NT2/D1 (cell line): ENCODE results near the gene PPFIA2.

Experiments used
- DNase-seq: peaks from one replicate; pipeline ENCODE4 v3.0.0-alpha.2; 2011; ENCODE audit warnings: low read depth, low spot score
- H3K27me3 ChIP-seq: 2 replicates; pipeline ENCODE4 v1.6.0; 2011; ENCODE audit warnings: mild to moderate bottlenecking; ENCODE audit not compliant: insufficient read length, insufficient read depth
- H3K36me3 ChIP-seq: 2 replicates; pipeline ENCODE4 v1.6.1; 2011; ENCODE audit warnings: mild to moderate bottlenecking, low read length, mixed read lengths; ENCODE audit not compliant: insufficient read depth, insufficient read length
- H3K4me1 ChIP-seq: 2 replicates; pipeline ENCODE4 v1.5.1; 2011; ENCODE audit not compliant: insufficient read depth, insufficient read length
- H3K4me3 ChIP-seq: 2 replicates; pipeline ENCODE4 v1.5.1; 2011; ENCODE audit warnings: low read depth; ENCODE audit not compliant: insufficient read length
- H3K9ac ChIP-seq: 2 replicates; pipeline ENCODE4 v1.6.0; 2011; ENCODE audit warnings: low read depth; ENCODE audit not compliant: insufficient read length
- H3K9me3 ChIP-seq: 2 replicates; pipeline ENCODE4 v1.5.1; 2011; ENCODE audit warnings: mild to moderate bottlenecking, low read length; ENCODE audit not compliant: insufficient read depth
- SUZ12 ChIP-seq: IDR thresholded peaks from 2 replicates; pipeline ENCODE4 v1.6.1; 2011; ENCODE audit not compliant: insufficient read length, insufficient read depth; ENCODE audit errors: extremely low read depth
- YY1 ChIP-seq: IDR thresholded peaks from 2 replicates; pipeline ENCODE4 v1.6.1; 2011; ENCODE audit not compliant: insufficient read length, insufficient read depth
- ZNF274 ChIP-seq: IDR thresholded peaks from 2 replicates; pipeline ENCODE4 v1.6.1; 2011; ENCODE audit warnings: mild to moderate bottlenecking, low read depth, low read length

Gene PPFIA2

GRCh38 chr12:81327425-81327824 lies 431.7 kb downstream of the PPFIA2 start:
- TF ChIP-seq SUZ12 = no peak
- no peaks in the 10 kb centered on the region for H3K4me1 ChIP-seq
- H3K36me3 ChIP-seq = no peaks in the 10 kb centered on the region
- H3K9me3 ChIP-seq = no peaks in the 10 kb centered on the region
- H3K9ac ChIP-seq = no peak overlapping the region
- no peaks in the 10 kb centered on the region for H3K27me3 ChIP-seq
- no peak overlapping the region for H3K4me3 ChIP-seq
- no peak for DNase-seq

GRCh38 chr12:81325086-81325485 lies 434.1 kb downstream of the PPFIA2 start:
- no peaks in the 10 kb centered on the region for H3K9me3 ChIP-seq
- no peak for DNase-seq
- H3K4me3 ChIP-seq = no peak overlapping the region
- no peaks in the 10 kb centered on the region for H3K4me1 ChIP-seq
- H3K27me3 ChIP-seq = no peaks in the 10 kb centered on the region
- H3K36me3 ChIP-seq = no peaks in the 10 kb centered on the region
- H3K9ac ChIP-seq = no peak overlapping the region
- no peak for TF ChIP-seq SUZ12

GRCh38 chr12:81314903-81315531 lies 444.1 kb downstream of the PPFIA2 start:
- Histone ChIP-seq H3K27me3 (no peaks in the 10 kb centered on the region), H3K4me3 (no peak overlapping the region), H3K9me3 (no peaks in the 10 kb centered on the region), H3K9ac (no peak overlapping the region), H3K36me3 (no peaks in the 10 kb centered on the region), H3K4me1 (no peaks in the 10 kb centered on the region)
- no peak for TF ChIP-seq ZNF274
- no peak for TF ChIP-seq YY1
- no peak for TF ChIP-seq SUZ12
- DNase-seq = no peak

- no peaks in the 10 kb centered on the region for H3K36me3 ChIP-seq
- no peaks in the 10 kb centered on the region for H3K9me3 ChIP-seq
- H3K27me3 ChIP-seq = no peaks in the 10 kb centered on the region
- no peak overlapping the region for H3K9ac ChIP-seq
- no peaks in the 10 kb centered on the region for H3K4me1 ChIP-seq
- TF ChIP-seq YY1 (no peak), SUZ12 (no peak), ZNF274 (no peak)
- no peak overlapping the region for H3K4me3 ChIP-seq
- DNase-seq = no peak
Observed at GRCh38 chr12:81303935-81304334, 455.2 kb downstream of the PPFIA2 start.

- TF ChIP-seq YY1 (no peak), ZNF274 (no peak), SUZ12 (no peak)
- H3K4me1 ChIP-seq = no peaks in the 10 kb centered on the region
- H3K9me3 ChIP-seq = no peaks in the 10 kb centered on the region
- H3K9ac ChIP-seq = no peak overlapping the region
- no peak overlapping the region for H3K4me3 ChIP-seq
- no peaks in the 10 kb centered on the region for H3K36me3 ChIP-seq
- H3K27me3 ChIP-seq = no peaks in the 10 kb centered on the region
- DNase-seq = no peak
Observed at GRCh38 chr12:81300454-81300853, 458.7 kb downstream of the PPFIA2 start.

GRCh38 chr12:81297601-81298000 lies 461.5 kb downstream of the PPFIA2 start:
- no peaks in the 10 kb centered on the region for H3K27me3 ChIP-seq
- no peak for DNase-seq
- H3K4me1 ChIP-seq = no peaks in the 10 kb centered on the region
- no peaks in the 10 kb centered on the region for H3K9me3 ChIP-seq
- H3K36me3 ChIP-seq = no peaks in the 10 kb centered on the region
- H3K9ac ChIP-seq = no peak overlapping the region
- TF ChIP-seq SUZ12 = no peak
- no peak for TF ChIP-seq YY1
- no peak for TF ChIP-seq ZNF274
- H3K4me3 ChIP-seq = no peak overlapping the region

GRCh38 chr12:81296556-81297305 lies 462.4 kb downstream of the PPFIA2 start:
- Histone ChIP-seq H3K9ac (no peak overlapping the region), H3K36me3 (no peaks in the 10 kb centered on the region), H3K4me1 (no peaks in the 10 kb centered on the region), H3K4me3 (no peak overlapping the region), H3K27me3 (no peaks in the 10 kb centered on the region), H3K9me3 (no peaks in the 10 kb centered on the region)
- no peak for DNase-seq
- TF ChIP-seq SUZ12 = no peak
